GM19372 (cell line): Measurements from ENCODE around the gene SIVA1.
"Not testable (repeated sequence)": the region's sequence is repeated elsewhere in the genome, so short reads cannot be mapped to it uniquely, and the experiment has no call there.

Source experiments
- ATAC-seq: cut with Tn5 transposase; IDR thresholded peaks from one replicate; pipeline ENCODE4 v1.9.1; 2021; ENCODE audit warnings: mild to moderate bottlenecking, low read depth, moderate library complexity; ENCODE audit not compliant: unreplicated experiment

The SIVA1 gene

GRCh38 chr14:104718871-104719270 lies 34.1 kb upstream of the SIVA1 start:
- no peak for ATAC-seq

- ATAC-seq = no peak
Measured at GRCh38 chr14:104719343-104719742, 33.6 kb upstream of the SIVA1 start.

GRCh38 chr14:104721505-104722431 lies 31.2 kb upstream of the SIVA1 start:
- ATAC-seq = no peak

- no peak for ATAC-seq
Measured at GRCh38 chr14:104722938-104723650, 29.9 kb upstream of the SIVA1 start.

- ATAC-seq = no peak
Measured at GRCh38 chr14:104723651-104724406, 29.1 kb upstream of the SIVA1 start, which contains the start of gene ADSS1. Gene ADSS1 (plus strand): TSS chr14:104724229. CDS start chr14:104724271, 42 bp downstream.

GRCh38 chr14:104724407-104724980 lies 28.5 kb upstream of the SIVA1 start:
- no peak for ATAC-seq

GRCh38 chr14:104724981-104725771 lies 27.8 kb upstream of the SIVA1 start:
- ATAC-seq = no peak

GRCh38 chr14:104725772-104726548 lies 27.0 kb upstream of the SIVA1 start:
- ATAC-seq = no peak

GRCh38 chr14:104726600-104727451 lies 26.1 kb upstream of the SIVA1 start:
- no peak for ATAC-seq

GRCh38 chr14:104728631-104729030 lies 24.3 kb upstream of the SIVA1 start:
- no peak for ATAC-seq

GRCh38 chr14:104729176-104729834 lies 23.6 kb upstream of the SIVA1 start:
- not testable (repeated sequence) for ATAC-seq

- ATAC-seq = no peak
Measured at GRCh38 chr14:104729835-104730181, 23.1 kb upstream of the SIVA1 start.

- ATAC-seq = no peak
Measured at GRCh38 chr14:104730487-104730886, 22.5 kb upstream of the SIVA1 start.

GRCh38 chr14:104731320-104732294 lies 21.3 kb upstream of the SIVA1 start:
- no peak for ATAC-seq

- no peak for ATAC-seq
Measured at GRCh38 chr14:104732355-104732804, 20.6 kb upstream of the SIVA1 start.

- no peak for ATAC-seq
Measured at GRCh38 chr14:104732931-104733681, 19.8 kb upstream of the SIVA1 start.
